ENCODE measurements around the gene ERP44.

DNA sequence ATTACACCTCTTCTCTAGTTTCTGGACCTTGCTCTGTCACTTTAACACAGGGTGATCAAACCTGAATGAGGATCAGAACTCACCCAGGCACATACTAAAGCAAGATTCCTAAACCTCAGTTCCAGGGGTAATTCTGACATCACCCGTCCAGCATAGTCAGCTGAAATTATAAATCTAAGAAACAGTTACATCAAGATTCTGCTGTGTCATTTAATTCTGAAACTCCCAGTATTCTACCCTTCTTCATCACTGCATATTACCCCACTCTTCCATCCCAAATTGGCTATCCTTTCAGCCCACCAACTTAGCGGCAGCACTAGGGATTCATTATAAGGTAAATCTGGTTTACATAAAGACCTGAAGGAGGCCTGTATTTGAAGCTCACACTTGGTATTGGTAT, 128.3 kb downstream of the ERP44 start:
- TF ChIP-seq EZH2 (IDR thresholded peaks at IDR 0.05; ENCODE audit: insufficient read depth, poor library complexity, severe bottlenecking) (no peak), EZH2phosphoT487 (IDR thresholded peaks at IDR 0.05; ENCODE audit: insufficient read depth, low read depth) (no peak)

All from GM23248 (cell line).